Peyer's patch (tissue), 4 donors: Measurements from ENCODE around the gene ZSCAN10.
"Not testable (repeated sequence)": the region's sequence is repeated elsewhere in the genome, so short reads cannot be mapped to it uniquely, and the experiment has no call there.

Source experiments
- POLR2A ChIP-seq, 2 donors: fragments of 450-650 bp; IDR thresholded peaks; one replicate each; pipeline ENCODE4 v1.5.1; 2017; ENCODE audit warnings: antibody characterized with exemption in 2 of 2, mild to moderate bottlenecking in 2 of 2, moderate library complexity in 2 of 2
- TF ChIP-seq, protein P1 (sequence below), 6 experiments: fragments of 450-650 bp in 4 of 6; fragments of 200-600 bp in 2 of 6; sonication (generic) in 1 of 6; IDR thresholded peaks; one replicate each; pipeline ENCODE4 v1.5.1; 2017 to 2019; ENCODE audit warnings: antibody characterized with exemption in 6 of 6, mild to moderate bottlenecking in 3 of 6, moderate library complexity in 1 of 6

- TF ChIP-seq, protein P1, sequence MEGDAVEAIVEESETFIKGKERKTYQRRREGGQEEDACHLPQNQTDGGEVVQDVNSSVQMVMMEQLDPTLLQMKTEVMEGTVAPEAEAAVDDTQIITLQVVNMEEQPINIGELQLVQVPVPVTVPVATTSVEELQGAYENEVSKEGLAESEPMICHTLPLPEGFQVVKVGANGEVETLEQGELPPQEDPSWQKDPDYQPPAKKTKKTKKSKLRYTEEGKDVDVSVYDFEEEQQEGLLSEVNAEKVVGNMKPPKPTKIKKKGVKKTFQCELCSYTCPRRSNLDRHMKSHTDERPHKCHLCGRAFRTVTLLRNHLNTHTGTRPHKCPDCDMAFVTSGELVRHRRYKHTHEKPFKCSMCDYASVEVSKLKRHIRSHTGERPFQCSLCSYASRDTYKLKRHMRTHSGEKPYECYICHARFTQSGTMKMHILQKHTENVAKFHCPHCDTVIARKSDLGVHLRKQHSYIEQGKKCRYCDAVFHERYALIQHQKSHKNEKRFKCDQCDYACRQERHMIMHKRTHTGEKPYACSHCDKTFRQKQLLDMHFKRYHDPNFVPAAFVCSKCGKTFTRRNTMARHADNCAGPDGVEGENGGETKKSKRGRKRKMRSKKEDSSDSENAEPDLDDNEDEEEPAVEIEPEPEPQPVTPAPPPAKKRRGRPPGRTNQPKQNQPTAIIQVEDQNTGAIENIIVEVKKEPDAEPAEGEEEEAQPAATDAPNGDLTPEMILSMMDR (IDR thresholded peaks at IDR 0.05), result not testable (repeated sequence)
- TF ChIP-seq POLR2A (IDR thresholded peaks at IDR 0.05), result not testable (repeated sequence)
Measured at GRCh38 chr16:3083408-3083807, 15.7 kb downstream of the ZSCAN10 start.
